Measurements from ENCODE around the gene ZER1. TPM values are rescaled to one million over a fixed set of nuclear protein-coding genes. Genes with fewer than 3 reads are reported as not detected.
A peak's percentile ranks its signal among the peaks of the same experiment; 100 is the strongest.
"Not testable (repeated sequence)": the region's sequence is repeated elsewhere in the genome, so short reads cannot be mapped to it uniquely, and the experiment has no call there.

ZER1 gene
- total RNA-seq, 1 donor from 2014 or later, result 32.9 TPM

DNA sequence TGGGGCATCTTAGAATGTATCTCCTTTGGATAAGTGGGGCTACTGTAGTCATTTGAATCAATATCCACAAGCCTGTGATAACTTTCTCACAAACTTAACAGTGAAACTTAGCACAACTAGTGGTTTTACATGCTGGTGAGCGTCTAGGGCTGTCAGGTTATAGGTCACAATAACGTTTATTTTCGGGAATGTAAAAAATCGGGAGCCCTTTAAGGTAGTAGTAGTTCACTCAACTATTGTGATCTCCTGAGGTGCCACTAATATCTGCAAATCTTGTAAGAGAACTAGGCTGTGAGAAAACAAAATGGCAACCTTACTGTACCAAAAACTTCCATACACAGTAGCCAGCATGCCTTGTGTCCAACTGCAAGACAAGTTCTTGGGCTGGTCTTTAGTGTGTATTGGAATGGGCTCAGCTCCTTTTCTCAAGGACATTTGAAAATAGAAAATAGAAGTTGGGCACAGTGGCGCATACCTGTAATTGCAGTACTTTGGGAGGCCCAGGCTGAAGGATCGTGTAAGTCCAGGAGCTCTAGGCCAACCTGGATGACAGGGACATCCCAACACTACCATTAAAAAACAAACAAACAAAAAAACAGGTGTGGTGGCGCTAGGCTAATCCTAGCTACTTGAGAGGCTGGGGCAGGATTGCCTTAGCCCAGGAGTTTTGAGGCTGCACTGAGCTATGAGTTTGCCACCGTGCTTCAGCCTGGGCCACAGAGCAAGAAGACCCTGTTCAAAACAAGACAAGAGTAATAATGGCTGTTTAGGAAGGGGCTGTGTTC is 74.6 kb downstream of the ZER1 start:
- peak; percentile 41 for DNase-seq (ENCODE audit: low spot score)

DNA sequence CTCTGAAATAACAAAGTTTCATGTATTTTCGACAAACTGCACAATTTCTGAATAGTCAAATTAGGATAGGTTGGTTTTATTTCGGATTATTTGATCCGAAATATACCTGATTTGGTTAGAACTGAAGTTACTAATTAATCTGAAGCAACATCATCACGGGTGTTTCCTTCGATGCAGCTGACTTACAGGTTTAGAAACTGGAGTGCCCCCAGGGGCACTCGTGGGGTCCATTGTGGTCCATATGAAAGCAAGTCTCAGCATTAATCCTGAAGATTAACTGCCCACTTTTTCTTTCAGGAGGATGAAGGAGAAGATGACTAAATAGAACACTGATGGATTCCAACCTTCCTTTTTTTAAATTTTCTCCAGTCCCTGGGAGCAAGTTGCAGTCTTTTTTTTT is 77.4 kb downstream of the ZER1 start:
- no peak for DNase-seq (ENCODE audit: low spot score)

DNA sequence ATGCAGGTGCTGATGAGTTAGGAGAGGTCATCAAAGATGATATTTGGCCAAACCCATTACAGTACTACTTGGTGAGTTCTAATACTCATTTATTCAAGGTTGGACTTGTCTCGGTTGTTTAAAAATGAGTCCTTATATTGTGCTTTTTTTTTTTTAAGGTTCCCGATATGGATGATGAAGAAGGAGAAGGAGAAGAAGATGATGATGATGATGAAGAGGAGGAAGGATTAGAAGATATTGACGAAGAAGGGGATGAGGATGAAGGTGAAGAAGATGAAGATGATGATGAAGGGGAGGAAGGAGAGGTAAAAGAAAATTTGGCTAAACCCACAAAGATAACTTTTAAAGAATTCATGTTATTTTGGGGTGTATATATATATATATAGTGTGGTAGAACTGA is 78.0 kb downstream of the ZER1 start:
- DNase-seq (ENCODE audit: low spot score), result not testable (repeated sequence)

DNA sequence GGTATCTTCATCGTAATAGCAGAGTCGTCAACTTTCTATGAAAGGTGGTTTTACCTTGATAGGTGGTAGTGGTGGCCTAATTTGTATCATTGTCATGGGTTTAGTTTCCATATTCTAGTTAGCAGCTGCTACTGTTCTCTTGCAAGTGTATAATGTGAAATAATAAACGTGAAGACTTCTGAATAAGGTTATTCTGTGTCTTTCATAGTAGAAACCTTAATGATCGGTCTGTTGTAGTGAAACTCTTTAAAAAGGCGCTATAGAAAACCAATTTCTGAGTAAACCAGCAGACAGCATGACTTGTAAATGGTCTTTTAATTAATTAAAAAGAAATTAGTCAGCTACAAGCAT is 81.1 kb downstream of the ZER1 start:
- DNase-seq (ENCODE audit: low spot score), result no peak

DNA sequence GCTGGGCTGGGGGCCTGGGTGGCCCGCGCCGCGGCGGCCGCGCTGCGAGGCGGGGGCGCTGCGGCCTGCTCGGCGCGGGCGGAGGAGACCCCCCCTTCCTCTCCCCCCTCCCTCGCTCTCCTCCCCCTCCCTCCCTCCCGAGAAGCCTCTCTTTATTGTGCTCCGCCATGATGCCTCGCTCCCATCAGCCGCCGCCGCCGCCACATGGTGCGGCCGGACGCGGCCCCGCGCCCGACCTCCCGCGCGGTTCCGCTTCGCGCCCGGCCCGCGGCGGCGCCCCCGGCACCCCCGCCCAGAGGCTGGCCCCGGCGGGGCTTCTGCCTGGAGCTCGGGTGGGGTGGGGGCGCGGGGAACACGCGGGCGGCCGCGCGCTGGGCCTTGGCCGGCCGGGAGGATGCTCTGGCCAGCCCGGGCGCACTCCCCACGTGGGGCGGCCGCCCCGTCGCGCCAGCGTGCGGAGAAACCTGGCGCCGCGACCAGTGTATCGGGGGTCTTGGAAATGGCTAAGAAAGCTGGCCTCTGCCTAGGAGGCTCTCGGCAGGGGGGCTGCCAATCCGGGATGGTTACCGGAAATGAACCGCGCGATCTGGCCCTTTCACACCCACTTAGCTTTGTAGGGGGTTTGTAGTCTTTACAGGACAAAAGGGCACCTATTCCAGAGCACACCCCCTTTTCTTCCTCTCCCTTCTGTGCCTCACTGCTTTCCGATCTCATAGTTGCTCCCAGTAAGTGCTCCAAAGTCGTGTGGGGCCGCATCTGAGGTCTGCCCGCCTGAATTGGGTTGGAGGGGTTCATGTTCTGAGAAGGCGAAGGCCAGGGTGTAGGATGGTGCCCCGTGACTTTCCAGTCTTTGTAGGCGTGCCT is 81.7 kb downstream of the ZER1 start:
- no peak for DNase-seq (ENCODE audit: low spot score)

DNA sequence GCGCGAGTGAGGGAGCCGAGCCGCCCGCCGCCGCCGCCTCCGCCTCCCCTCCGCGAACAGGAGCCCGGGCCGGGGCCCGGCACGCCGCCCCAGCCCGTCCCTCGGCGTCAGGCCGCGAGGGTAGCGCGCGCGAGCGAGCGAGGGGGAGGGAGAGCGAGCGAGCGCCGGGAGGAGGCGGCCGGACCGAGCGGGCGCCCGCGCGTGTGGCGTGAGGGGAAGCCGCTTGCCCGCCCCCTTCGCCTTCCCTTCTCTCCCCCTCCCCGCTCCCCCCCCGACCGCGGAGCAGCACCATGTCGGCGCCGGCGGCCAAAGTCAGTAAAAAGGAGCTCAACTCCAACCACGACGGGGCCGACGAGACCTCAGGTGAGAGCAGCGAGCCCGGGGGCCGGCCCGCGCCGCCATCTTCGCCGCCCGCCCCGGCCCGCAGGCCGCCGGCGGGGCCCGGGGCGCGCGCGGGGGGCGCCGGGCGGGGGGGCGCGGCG is 82.4 kb downstream of the ZER1 start:
- DNase-seq (ENCODE audit: low spot score), result no peak

DNA sequence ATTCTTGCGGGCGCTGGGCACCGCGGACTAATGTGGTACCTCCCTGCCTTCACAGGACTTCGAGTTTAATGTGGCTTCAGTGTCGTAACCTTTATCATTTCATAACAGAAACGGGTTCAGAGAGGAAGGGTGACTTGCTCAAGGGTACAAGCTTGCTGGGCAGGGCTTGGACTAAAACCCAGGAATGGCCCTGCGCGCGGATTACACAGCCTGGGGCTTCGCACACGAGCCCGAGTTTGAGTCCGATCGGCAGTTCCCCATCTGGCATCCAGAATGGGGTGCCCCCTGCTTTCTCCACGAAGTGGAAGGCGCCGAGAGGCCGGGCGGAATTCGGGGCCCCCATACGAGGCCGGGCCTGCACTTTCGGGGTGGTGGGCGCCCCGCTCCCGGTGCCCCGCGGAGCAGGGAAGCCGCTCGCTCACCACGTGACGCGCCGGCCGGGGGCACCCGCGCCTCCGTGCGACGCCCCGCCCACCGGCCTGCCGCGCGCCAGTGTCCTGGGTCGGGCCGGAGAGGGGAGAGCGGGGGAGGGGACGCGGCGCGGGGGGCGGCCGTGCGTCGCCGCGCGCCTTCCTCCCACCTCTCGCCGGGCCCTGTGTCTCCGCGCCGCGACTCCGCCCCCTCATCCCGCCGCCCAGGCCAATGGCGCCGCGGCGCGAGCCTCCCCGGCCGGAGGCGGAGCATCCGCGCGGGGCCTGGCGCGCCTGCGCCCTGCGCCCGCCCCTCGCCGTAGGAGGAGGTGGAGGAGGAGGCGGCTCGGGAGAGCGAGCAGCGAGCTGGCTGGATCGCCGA is 83.0 kb downstream of the ZER1 start, which contains the start of gene SET:
SET (plus strand) TSS at position 722 of the 792 bp plus-strand sequence. CDS start 361 bp downstream, outside the sequence.
- peak; percentile 97 for DNase-seq (ENCODE audit: low spot score)

DNA sequence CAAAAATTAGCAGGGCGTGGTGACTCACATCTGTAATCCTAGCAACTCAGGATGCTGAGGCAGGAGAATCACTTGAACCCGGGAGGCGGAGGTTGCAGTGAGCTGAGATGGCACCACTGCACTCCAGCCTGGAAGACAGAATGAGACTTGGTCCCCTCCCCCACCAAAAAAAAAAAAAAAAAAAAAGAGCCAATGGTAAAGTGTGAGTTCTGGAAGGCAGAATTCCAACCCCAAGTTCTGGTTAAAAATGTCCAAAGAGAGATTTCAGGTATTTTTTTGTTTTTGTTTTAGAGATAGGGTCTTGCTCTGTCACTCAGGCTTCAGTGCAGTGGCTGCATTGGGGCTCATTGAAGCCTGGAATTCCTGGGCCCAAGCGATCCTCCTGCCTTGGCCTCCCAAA is 84.3 kb downstream of the ZER1 start:
- no peak for DNase-seq (ENCODE audit: low spot score)

DNA sequence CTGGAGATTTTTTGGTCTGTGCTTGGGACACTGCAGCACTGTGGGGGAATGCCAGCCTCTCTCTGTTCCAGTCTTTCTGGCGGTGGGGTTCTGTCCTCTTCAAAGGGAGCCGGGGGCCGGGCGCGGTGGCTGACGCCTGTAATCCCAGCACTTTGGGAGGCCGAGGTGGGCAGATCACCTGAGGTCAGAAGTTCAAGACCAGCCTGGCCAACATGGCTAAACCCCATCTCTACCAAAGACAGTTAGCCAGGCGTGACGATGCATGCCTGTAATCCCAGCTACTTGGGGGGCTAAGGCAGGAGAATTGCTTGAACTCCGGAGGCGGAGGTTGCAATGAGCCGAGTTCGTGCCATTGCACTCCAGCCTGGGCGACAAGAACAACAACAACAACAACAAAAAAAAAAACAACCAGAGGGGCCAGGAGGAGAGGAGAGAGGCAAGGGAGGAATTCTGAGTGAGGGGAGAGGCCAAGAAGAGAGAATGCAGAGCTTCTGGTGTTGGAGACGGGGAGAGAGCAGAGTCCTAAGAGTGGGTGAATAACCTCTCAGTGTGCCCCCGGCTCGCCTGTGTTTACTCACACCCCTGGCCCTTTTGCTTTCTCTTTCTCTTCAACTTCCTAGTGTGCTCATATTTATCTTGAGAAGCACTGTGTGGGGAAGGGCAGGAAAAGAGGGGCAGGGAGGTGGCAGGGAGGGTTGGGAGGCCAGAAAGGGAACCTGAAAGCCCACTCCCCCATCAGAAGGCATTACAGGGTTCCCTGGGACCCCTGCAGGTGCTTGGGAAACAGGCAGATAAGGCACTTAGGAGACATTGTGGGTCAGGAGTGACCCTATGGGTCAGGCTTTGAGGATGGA is 85.9 kb downstream of the ZER1 start:
- no peak for DNase-seq (ENCODE audit: low spot score)

DNA sequence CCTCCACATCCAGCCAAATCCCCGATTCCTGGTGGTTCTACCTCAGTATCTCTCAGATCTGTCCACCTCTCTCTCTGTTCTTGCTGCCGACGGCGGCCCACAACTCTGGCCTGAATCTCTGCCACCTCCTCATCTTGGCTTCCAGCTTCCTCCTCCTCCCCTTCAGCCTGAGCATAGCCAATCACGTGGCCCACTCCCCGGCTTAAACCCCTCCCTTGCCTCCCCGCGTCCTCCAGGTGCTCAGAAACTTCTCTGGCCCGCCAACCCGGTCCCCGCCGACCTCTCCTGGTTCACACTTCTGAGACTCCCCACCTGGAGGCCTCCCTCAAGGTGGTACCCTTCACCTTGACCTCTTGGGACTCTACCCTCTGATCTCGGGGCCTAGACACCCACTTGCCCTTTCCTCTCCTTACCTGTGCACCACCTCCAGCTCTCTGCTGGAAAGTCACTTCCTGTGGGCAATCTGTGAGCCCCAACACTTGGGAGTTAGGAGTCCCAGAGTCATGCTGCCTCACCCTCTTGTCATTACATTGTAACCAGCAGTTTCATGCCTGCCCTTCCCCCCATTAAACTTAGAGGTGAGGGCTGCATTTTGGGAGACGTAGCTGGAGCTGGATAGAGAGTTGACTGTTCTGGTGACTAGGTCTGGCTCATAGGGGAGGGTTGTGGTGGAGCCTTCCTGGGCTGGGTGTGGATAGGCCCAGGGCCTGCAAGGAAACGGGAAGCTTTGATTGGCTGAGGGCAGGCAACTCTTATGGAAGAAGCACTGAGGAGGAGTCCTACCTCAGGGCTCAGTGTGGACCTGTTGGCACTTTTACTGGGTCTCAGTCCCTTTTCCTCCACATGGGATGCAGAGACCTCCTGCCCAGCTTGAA is 87.2 kb downstream of the ZER1 start:
- no peak for DNase-seq (ENCODE audit: low spot score)

DNA sequence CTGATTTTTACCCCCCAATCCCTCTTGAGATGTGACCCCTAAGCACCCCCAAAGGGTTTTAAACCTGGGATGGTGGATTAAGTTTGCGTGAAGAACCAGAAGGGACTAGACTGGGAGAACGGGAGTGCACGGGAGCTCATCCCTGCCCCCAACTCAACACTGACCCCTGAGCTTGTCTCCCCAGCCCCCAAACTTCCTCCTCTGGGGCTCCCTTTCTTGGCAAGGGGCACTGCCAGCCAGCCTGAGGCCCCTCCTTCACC is 87.7 kb downstream of the ZER1 start:
- no peak for DNase-seq (ENCODE audit: low spot score)

DNA sequence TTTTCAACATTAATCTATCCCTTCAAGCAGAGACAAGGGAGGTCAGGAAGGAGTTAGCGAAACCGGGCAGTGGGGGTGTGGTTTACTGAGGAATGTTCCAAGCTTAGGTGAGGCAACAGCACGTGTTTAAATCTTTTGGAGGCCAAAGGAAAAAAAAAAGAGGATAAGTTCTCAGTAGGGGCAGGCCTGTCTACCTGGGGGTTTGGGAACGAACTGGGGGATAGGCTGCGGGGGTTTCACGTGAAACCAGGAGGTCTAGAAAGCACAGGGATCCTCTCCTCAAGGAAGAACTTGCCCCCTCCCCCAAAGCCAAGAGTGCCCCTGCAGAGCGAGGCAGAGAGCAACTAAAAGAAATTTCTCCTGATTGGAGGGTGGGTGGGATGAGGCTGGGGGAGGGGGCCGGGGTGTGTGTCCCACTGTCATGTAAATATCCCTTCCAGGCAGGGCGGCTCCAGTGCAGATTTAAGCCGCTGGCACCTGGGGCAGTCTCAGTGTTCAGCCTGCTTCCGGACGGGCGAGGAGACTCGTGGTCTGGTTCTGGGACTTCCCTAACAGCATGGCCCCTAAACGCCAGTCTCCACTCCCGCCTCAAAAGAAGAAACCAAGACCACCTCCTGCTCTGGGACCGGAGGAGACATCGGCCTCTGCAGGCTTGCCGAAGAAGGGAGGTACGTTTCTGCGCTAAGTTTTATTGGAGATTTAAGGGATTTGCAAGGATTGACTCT is 88.2 kb downstream of the ZER1 start:
- no peak for DNase-seq (ENCODE audit: low spot score)

Other genes with a start within 250 kb of the ZER1 start
- 361 TPM for gene SPTAN1, start 219.3 kb downstream of the ZER1 start, total RNA-seq
- 9.8 TPM for gene DYNC2I2, start 115.1 kb downstream of the ZER1 start, total RNA-seq
- 197 TPM for gene SET, start 82.7 kb downstream of the ZER1 start, total RNA-seq
- 14.7 TPM for gene PKN3, start 69.4 kb downstream of the ZER1 start, total RNA-seq
- gene ZDHHC12, start 47.8 kb downstream of the ZER1 start, total RNA-seq, result 18.4 TPM
- 28.3 TPM for gene TBC1D13, start 15.3 kb upstream of the ZER1 start, total RNA-seq
- 18.3 TPM for gene ENDOG, start 46.6 kb upstream of the ZER1 start, total RNA-seq
- 35.0 TPM for gene SPOUT1, start 57.9 kb upstream of the ZER1 start, total RNA-seq
- 3.8 TPM for gene KYAT1, start 110.0 kb upstream of the ZER1 start, total RNA-seq
- 40.5 TPM for gene LRRC8A, start 110.2 kb upstream of the ZER1 start, total RNA-seq
- 13.6 TPM for gene PHYHD1, start 149.1 kb upstream of the ZER1 start, total RNA-seq
- 16.7 TPM for gene DOLK, start 175.7 kb upstream of the ZER1 start, total RNA-seq
- 50.6 TPM for gene NUP188, start 175.8 kb upstream of the ZER1 start, total RNA-seq

Measured in mesenteric fat pad (tissue), 1 donor.